ENCODE data around the gene CCNDBP1.
"Not testable (repeated sequence)": the region's sequence is repeated elsewhere in the genome, so short reads cannot be mapped to it uniquely, and the experiment has no call there.

The CCNDBP1 gene, protein sequence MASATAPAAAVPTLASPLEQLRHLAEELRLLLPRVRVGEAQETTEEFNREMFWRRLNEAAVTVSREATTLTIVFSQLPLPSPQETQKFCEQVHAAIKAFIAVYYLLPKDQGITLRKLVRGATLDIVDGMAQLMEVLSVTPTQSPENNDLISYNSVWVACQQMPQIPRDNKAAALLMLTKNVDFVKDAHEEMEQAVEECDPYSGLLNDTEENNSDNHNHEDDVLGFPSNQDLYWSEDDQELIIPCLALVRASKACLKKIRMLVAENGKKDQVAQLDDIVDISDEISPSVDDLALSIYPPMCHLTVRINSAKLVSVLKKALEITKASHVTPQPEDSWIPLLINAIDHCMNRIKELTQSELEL

DNA sequence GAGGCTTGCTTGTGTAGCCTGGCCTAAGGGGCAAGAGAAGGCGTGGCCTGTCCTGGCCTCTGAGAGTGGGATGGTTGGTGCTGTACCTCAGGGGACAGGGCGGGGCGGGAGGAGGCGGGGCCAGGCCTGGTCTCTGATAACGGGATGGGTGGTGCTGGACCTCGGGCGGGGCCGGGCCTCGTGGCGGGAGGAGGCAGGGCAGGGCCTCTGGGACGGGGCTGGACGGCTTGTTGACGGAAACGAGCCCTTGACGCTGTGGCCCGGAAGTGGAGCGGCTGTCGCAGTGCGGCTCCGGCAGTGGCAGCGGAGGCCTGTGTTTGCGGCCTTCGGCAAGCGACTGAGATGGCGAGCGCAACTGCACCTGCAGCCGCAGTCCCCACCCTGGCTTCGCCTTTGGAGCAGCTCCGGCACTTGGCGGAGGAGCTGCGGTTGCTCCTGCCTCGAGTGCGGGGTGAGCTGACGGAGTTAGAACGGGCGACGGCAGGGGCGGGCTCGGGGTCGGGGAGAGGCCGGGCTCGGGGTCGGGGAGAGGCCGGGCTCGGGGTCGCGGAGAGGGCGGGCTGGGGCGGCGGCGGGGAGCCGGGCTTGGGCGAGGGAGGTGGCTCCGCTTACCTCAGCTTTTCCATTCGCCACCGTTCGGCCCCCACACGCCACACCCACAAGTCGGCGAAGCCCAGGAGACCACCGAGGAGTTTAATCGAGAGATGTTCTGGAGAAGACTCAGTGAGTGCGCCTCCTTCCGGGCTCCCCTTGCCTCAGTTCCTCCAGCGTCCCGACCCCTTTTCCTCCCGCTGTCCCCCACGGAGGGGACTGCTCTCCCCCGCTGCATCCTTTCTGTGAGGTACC, at the start of gene CCNDBP1:
Gene CCNDBP1 (plus strand): TSS at position 247 of the 846 bp plus-strand sequence. CDS start 96 bp downstream, at position 343.
- peak; percentile 73 for DNase-seq

DNA sequence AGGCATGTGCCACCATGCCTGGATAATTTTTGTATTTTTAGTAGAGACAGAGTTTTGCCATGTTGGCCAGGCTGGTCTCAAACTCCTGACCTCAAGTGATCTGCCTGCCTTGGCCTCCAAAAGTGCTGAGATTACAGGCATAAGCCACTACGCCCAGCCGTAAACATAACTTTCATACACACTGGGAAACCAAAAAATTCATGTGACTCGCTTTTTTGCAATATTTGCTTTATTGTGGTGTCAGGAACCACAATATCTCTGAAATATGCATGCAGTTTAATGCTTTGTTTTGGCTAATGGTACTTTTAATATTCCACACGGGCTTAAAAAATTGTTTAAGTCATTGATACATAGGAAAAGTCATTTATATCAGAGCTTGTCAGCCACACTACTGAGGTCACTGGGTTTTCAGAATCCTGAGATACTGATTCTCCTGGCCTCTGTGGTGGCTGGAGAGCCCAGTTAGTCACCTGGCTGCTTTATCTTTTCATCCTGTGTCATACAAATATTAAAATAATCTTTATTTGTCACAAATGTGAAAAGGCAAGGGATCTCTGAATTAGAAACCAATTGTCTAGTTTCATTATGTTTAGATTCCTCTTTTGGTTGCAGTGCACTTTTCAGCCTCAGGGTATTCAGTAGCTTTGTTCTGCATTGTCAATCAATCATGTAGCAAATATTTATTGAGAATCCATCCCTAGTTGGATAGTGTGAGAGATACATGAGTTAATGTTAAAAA, 41.8 kb upstream of the CCNDBP1 start:
- no peak for DNase-seq

DNA sequence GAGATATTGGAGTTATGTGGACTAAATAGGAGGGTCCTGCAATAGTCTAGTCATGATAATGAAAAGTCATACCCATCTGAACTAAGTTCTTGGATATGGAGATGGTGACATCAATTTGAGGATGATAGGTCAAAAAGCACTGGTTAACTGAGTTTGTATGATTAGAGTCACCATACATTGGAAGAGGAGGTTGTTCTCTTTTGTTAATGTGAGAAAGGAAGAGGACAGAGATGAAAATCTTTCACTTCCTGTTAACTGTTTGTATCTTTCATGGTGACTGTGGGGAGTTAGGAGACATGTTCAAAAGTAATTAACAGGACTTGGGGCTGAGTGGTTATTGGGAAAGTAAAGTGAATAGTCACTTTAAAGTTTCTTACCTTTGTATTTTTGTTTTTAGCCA, 40.7 kb upstream of the CCNDBP1 start:
- DNase-seq = no peak

DNA sequence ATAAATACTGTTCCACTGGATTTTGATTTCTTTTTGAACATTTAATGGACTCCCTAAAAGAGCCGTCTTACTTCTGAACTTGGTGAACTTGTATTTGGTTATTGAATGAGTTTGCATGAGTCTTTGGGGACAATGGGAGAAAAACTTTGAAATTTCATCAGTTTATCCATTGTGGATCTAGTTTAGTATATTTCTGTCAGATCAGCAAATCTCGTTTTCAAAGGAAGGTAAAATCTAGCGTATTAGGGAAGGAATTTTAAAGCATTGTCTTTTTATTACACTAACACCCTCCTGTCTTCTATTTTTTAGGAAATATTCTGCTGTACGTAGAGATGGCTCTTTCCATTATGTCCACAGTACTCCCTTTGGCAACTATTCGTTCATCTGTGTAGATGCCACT, 39.0 kb upstream of the CCNDBP1 start:
- DNase-seq = no peak

DNA sequence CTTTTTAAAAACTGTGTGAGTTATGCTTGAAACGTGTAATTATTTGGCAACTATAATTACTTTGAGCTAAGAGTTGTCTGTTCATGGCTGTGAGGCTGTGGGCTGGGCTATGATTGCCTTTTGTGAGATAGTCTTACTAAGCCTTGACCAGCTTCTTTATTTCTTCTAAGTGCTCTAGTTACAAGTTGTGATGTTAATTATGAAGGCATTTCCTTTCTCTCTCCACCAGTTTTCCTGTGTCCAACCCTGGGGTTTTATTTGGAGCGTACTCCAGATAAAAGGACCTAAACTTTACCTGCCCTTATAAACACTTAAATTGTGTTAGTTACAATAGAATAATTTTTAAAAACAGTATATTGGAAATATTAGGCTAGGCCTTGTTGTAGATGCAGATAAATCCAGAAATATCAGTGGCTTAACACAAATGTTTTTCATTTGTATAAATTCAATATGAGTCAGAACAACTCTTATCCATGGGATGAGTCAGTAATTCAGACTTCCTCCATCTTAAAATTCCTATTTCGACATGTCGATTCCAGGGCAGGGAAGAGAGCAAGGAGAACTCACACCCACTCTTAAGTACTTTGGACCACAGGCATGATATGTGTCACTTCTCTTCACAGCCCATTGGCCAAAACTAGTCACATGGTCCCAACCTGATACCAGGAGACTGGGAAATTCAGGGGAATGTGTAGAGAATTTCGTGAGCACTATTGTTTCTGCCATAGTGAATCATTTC, 34.8 kb upstream of the CCNDBP1 start:
- DNase-seq = no peak

DNA sequence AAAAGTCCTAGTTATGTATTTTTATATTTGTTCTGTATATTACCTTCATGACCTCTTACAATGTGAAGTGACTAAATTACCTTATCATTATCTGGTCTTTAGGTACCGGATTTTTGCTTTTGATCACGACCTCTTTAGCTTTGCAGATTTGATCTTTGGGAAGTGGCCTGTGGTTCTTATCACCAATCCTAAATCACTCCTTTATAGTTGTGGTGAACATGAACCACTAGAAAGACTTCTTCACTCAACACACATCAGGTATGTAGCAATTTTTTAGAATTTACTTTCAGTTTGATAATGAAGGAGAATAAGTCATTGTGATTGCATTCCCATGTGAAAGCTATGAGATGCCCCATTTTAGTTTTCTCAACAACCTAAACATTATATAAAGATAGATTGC, 33.5 kb upstream of the CCNDBP1 start:
- DNase-seq = no peak

DNA sequence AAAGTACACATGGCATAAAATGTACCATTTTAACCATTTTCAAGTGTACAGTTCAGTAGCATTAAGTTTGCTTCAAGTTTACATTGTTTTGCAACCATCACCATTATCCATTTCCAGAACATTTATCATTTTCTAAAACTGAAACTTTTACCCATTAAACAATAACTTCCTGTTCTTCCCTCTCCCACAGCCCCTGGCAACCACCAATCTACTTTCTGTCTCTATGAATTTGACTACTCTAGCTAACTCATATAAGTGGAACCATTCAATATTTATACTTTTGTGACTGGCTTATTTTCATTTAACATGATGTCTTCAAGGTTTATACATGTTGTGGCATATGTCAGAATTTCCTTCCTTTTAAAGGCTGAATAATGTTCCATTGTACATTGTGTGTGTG, 31.9 kb upstream of the CCNDBP1 start:
- DNase-seq = no peak

DNA sequence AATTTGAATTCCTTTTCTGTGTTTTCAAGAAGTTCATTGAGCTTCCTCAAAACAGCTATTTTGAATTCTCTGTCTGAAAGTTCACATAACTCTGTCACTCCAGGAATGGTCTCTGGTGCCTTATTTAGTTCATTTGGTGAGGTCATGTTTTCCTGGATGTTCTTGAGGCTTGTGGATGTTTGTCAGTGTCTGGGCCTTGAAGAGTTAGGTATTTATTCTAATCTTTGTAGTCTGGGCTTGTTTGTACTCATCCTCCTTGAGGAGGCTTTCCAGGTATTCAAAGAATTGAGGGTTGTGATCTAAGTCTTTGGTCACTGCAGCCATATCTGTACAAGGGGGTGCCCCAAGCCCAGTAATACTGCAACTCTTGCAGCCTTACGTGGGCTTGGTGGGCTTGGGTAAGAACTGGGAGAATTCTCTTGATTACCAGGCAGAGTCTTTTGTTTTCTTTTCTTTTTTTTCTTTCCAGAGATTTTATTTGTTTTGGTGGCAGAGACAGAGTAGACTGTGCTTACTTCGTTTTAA, 19.3 kb upstream of the CCNDBP1 start:
- no peak for DNase-seq

DNA sequence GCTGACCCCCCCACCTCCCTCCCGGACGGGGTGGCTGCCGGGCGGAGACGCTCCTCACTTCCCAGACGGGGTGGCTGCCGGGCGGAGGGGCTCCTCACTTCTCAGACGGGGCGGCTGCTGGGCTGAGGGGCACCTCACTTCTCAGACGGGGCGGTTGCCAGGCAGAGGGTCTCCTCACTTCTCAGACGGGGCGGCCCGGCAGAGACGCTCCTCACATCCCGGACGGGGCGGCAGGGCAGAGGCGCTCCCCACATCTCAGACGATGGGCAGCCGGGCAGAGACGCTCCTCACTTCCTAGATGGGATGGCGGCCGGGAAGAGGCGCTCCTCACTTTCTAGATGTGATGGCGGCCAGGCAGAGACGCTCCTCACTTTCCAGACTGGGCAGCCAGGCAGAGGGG, 17.9 kb upstream of the CCNDBP1 start:
- DNase-seq = not testable (repeated sequence)

DNA sequence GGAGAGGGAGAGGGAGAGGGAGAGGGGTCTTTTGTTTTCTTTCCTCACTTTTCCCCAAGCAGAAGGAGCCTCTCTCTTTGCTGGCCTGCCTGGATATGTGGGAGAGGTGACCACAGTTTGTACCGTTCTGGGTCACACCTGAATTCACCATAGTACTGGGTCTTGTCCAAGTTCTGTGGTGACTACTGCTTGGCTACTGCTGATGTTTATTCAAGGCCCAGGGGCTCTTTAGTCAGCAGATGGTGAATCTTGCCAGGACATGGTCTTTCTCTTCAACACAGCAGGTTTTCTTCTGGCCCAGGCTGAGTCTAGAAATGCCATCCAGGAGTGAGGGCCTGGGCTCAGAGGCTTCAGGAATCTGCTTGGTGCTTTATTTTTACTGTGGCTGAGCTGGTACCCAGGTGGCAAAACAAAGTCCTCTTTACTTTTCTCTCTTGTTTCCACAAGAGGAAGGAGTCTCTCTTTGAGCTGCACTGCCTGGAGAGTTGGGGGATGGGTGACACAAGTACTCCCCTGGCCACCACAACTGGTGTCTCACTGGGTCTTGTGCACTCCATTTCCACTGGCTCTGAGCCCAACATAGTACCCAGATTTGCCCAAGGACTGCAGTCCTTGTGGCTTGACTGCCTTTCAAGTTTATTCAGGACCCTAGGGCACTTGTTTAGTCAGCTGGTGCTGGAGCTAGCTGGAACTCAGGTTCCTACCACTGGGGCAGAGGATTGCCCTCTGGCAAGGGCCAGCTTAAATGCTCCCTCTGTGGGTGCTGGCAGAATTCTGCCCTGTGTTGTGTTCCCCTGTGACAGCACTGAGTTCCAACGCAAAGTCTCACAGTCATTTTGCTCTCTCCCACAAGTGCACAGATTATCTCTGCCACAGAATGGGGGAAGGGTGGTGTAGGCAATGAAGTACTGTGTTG, 16.8 kb upstream of the CCNDBP1 start:
- DNase-seq = no peak

DNA sequence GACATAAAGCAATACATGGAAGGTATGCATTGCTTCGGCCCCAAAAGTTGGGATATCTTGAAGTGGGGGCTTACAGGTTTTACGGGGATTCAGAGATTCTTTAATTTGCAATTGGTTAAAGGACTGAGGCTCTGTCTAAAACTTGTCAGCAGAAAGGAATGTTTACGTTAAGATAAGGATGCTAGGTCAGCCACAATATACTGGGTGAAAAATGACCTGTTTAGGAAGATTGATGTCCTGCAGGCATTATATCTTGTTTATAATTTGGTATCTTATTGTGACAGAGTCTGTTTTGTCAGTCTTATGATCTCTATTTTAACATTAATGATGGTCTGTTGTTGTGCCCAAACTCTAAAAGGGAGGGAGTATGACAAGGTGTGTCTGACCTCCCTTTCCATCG, 15.3 kb upstream of the CCNDBP1 start:
- DNase-seq = no peak

DNA sequence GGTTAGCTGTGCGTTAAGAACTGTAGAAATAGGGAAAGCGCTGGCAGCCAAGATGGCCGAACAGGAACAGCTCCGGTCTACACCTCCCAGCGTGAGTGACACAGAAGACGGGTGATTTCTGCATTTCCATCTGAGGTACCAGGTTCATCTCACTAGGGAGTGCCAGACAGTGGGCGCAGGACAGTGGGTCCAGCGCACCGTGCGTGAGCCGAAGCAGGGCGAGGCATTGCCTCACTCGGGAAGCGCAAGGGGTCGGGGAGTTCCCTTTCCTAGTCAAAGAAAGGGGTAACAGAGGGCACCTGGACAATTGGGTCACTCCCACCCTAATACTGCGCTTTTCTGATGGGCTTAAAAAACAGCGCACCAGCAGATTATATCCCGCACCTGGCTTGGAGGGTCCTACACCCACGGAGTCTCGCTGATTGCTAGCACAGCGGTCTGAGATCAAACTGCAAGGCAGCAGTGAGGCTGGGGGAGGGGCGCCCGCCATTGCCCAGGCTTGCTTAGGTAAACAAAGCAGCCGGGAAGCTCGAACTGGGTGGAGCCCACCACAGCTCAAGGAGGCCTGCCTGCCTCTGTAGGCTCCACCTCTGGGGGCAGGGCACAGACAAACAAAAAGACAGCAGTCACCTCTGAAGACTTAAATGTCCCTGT, 9.4 kb upstream of the CCNDBP1 start:
- not testable (repeated sequence) for DNase-seq

DNA sequence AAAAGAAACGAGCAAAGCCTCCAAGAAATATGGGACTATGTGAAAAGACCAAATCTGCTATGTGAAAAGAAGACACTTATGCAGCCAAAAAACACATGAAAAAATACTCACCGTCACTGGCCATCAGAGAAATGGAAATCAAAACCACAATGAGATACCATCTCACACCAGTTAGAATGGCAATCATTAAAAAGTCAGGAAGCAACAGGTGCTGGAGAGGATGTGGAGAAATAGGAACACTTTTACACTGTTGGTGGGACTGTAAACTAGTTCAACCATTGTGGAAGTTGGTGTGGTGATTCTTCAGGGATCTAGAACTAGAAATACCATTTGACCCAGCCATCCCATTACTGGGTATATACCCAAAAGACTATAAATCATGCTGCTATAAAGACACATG, 8.1 kb upstream of the CCNDBP1 start:
- DNase-seq = not testable (repeated sequence)

DNA sequence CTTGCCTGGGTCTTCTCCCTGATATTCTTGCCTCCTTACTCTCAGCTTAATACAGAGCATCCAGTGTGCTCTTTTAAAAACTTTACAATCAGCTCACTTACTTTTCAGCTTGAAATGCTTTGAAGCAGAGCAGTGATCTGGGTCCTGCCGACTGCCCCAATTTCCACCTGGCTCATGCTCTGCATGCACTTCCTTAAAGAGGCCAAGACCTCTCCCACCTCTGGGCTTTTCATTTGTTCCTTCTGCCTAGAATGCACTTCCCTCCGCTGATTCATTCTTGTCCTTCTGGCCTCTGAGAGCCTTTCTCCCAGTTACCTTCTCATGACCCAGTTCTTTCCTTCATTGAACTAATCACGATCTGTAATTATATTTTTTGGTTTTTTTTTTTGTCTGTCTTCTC, 1.9 kb upstream of the CCNDBP1 start:
- DNase-seq = no peak

DNA sequence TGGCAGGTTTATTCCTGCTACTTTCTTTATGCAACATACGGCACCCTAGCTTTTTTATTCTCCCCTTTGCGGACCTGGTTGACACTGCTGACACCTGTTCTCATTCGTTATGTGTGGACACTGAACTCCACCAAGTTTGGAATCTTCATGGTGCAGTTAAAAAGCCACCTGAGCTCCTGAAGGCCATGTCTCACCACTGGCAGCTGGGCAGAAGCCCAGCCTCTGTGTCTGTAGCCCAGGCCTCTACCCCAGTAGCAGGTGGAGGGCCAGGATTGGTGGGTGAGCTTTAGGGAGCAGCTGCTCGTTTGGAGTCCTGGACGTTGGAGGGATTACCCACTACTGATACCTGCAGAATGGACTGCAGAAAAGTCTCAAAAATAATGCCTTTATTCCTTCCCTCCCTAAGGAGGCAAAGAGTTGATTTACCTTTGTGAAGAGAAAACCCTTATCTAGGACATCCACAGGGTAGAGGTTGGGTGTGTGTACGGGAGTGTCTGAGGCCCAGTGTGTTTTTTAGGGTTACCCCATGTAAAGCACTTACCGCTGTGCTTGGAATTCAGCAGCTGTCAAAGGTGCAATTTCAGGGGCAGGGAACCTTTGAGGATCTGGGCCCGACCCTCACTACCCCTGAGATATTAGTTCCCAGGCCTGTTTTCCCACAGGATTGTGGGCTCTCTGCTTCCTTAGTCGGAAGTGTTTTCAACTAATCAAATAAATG, 637 bp upstream of the CCNDBP1 start:
- DNase-seq = no peak

DNA sequence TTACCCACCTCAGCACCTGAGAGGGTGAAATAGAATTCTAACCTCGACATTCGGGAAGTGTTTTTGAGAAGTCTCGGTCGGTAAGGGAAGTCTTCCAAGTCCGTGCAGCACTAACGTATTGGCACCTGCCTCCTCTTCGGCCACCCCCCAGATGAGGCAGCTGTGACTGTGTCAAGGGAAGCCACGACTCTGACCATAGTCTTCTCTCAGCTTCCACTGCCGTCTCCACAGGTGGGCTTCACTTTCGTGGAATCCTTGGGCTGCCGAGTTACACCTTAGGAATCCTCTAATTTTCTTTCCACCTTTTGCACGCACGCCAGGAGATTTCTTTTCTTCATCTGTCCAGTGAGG, 775 bp downstream of the CCNDBP1 start:
- DNase-seq = no peak

DNA sequence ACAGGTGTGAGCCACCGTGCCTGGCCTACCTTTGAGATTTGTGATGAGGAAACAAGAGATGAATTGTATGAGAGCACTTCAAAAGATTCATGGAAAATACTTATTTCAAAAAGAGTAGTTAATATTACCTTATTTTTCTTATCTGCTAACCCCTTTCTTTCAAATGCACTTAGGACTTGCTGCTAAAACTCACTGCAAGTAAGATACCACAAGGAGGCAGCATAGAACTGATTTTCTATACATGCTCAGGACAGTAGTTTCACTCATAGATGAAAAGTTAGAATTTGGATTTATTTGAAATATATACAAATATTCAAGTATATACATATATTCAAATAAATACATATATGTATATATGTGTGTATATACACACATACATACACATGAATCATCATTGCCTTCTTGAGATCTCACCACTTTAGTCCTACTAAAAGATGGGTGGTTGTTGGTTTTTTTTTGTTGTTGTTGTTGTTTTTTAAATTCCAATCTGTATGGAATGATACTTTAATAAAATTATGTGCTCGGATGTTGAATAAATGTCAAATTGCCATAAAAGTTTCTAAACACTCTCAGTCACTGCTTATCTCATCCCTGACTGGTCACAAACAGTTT, 2.4 kb downstream of the CCNDBP1 start:
- DNase-seq = no peak

DNA sequence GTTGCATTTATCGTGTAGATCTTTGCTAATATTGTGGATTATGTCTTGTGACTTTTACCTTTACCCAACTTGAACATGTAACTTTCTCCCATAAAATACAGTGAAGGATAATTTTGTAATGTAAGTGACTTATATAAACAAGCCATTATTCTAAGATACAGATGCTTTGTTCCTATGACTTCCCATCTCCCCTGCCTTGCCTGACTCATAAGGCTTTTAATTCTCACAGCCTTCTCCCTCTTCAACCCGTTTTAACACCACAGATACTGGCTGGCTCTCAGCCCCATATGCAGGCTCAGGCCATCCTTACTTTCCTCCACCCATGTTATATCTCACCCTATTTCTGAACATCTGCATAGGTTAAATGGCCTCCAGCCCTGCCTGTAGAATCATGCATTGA, 4.1 kb downstream of the CCNDBP1 start:
- DNase-seq = no peak

DNA sequence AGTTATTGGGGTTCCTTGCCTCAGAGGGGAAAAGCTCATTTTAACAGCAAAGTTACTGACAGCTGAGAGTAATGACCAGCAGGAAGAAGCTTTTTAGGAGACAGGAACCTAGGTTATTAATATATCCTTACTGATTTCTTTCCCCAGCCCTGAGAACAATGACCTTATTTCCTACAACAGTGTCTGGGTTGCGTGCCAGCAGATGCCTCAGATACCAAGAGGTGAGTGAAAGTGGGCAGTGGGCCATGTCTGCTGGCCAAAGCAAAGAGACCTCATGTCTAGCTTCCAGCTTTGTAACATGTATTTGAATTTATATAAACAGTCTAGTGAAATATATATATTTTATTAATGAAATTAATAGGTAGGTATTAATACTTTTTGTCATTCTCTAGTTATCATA, 5.0 kb downstream of the CCNDBP1 start:
- no peak for DNase-seq

DNA sequence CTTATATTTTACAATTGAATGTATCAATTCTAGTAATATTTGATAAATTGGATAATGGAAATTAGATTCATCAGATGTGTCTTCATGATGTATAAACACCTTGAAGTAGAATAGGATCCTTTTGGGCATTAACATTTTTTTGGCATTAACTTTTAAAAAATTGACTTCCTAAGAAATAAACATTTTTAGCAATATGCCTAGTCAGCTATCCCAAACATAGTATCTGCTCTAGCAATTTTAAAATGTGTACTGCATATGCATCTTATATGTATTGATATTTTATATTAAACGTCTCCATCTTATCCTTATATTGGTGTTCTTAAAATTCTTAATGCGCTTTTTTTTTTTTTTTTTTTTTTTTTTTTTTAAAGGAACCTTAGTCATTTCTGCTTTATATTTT, 8.5 kb downstream of the CCNDBP1 start:
- DNase-seq = no peak

Measured in activated CD4-positive, alpha-beta T cell treated with anti-CD3 and anti-CD28 coated beads for 1 hour (primary cell).